NCI-H748 treated with DMSO at 0.1 percent for 48 hours (cell line): Measurements from ENCODE around the gene TRERF1.

Source experiments
- DNase-seq: peaks from one replicate; lab custom pipeline; 2025; lab: John Stamatoyannopoulos, UW

Gene TRERF1

DNA sequence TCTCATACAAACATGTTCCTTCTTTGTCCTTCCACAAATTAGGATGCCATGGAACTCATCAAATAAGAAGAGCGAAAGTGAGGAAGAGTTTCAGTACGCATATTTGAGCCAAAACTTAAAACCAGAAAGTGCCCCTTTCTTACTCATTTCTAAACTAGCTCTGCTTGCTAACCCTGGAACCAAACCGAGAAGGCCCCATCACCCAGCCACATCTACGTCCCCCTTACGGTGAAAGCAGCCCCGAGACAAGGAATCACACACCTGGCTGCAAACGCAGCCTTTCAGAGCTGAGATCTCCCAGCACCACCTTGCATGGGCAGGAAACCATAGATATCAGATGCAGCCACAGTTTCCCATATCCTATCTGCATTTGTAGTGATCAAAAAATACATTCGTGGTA lies 28.5 kb downstream of the TRERF1 start:
- no peak for DNase-seq

DNA sequence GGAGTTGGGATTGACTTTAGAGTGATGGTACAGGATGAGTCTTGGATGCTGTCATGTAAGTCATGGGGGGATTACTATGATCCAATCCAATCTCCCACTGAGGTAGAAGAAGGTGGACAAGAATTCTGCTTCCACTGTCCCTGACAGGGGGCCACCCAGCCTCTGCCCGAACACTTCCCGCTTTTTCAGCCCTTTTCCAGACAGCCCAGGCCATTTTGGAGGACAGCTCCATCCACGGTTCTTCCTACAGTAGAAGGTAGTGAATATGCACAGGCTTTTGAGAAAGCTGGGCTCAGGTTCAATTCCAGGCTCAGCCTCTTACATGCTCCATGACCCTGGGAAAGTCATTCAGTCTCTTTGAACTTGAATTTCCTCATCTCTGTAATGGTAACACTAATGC lies 31.0 kb downstream of the TRERF1 start:
- DNase-seq = no peak

DNA sequence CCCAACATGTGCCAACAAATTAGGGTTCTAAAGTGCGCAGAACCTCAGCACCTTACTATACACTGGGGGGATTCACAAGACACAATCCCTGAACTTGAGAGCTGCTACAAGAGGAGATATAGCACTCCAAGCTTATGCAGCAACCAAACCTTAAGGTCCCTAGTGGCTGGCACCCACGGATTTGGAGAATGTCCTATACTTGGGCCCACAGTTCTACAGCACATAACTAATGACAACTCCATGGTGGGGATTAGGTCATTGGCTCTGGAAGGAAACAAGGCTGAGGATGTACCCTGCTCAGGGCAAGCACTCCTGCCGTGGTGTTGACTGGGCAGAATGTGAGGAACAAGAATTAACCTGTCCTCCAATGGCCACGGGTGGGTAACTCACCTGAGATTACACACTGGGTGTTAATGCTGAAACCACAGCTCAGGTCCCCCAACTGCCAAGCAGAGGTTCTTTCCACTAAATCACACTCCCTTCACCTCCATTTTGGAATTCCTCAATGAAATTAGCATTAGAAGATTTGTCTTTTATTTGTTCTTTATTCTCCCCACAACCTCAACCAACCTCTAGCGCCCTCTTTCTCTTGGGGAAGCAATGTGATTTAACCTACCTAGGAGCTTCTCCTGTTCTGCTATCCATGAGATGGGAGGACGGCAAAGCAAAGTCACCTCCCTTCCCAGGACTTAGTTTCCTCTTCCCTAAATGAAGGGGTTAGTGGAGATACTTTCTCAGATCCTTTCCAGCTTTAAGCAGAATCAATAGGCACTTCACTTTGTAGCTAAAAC lies 32.0 kb downstream of the TRERF1 start:
- DNase-seq = no peak

DNA sequence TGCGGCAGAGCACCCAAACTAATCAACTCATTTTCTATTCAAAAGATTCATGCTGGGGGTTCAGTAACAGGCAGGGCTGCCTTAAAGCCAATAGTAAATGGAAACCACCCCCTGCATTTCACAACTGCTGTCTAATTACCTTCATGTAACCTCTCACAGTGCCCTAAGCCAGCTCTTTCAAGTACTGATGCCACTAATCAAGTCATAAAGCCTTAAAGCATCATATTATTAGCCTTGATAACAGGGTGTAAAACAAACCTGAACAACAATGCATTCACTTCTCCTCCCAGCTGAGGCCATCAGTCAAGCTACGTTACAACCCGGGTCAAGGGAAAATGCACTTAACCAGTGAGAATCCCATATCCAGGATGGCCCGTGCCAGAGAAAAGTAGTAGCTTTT lies 33.0 kb downstream of the TRERF1 start:
- DNase-seq = no peak

DNA sequence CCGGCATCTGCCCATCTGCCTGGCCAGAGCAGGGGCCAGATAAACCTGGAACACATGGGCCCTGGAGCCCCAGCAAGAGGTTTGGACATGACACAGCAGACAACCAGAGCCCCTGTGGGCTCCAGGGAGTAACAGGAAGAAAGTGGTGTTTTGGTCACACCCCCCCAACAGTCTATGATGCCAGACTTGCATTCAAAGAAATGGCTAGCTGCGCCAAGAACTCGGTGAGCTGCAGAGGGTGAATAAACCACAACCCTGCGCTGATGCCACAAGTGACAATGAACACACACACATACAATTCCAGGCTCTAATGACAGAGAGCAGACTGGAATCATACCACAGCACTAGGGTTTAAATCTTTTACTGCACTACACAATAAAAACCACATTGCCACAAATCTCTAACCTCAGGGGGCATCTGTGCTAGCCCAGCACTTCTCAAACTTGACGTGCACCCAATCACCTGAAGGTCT lies 34.0 kb downstream of the TRERF1 start:
- no peak for DNase-seq

DNA sequence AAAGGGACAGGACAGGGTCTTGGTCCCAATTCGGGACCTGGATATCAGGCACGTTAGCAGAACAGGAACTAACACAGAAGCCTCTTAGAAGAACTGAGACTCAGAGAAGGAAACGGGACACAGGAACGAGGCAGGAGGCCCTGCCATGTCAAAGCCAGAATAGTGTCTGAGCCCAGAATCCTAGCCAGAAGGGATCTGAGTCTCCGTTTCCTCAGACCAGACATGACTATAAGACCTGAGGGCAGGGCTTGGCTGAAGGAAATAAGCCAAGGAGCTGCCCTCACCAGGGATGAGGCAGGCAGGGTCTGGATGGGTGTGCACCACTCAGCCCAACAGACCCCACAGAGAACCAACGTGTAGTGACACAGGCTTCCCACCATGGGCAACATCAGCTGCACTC lies 40.3 kb downstream of the TRERF1 start:
- DNase-seq = no peak

DNA sequence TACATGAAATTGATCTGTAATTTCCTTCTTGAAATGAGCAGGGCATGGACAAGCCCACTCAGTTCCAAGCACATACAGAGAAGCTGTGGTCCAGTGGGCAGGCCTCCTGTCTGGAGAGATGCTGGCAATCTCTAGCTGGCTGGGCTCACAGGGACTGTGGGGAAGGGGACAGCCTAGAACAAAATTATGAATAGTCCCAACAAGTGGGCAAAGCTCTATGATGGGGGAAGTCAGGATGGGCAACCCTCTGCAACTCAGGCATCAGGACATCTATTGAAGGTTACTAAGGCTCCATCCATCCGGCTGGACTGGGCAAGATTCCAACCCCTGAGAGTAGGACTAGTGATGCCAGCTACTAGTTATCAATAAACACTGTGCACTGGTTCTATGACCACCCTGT lies 40.9 kb downstream of the TRERF1 start:
- DNase-seq = no peak

DNA sequence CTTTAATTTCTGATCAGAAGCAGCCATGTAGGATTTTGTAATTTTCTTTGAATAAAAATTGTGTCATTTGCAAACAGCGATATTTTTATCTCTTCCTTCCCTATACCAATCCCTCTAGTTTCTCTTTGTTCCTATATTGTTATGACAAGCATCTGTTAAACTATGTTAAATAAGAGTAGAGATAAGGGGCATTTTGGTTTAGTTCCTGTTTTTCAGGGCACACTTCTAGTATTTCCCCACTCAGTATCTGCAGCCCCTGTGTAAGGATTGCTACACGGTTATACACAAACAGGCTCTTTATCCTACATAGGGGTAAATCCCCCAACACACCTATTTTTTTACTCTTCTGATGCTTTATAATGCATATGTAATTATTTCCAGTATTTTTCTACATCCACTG lies 42.1 kb downstream of the TRERF1 start:
- no peak for DNase-seq

DNA sequence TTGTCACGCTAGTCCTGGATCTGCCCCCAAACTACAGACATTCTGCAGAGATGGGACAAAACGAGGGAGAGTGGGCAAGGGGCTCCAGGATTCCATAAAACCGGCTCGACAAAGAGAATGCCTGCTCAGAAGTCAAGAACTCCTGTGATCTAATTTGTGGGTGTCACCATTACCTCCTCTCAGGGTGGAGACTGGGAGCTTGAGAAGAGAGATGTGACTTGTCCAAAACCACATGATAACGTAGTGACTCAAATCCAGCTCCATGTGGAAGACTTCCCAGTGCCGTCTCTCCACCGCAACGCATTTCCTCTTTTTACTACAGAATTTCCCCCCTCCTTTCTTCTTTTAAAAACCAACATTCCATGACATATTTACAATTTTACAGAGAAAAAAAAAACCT lies 44.3 kb downstream of the TRERF1 start:
- DNase-seq = no peak

DNA sequence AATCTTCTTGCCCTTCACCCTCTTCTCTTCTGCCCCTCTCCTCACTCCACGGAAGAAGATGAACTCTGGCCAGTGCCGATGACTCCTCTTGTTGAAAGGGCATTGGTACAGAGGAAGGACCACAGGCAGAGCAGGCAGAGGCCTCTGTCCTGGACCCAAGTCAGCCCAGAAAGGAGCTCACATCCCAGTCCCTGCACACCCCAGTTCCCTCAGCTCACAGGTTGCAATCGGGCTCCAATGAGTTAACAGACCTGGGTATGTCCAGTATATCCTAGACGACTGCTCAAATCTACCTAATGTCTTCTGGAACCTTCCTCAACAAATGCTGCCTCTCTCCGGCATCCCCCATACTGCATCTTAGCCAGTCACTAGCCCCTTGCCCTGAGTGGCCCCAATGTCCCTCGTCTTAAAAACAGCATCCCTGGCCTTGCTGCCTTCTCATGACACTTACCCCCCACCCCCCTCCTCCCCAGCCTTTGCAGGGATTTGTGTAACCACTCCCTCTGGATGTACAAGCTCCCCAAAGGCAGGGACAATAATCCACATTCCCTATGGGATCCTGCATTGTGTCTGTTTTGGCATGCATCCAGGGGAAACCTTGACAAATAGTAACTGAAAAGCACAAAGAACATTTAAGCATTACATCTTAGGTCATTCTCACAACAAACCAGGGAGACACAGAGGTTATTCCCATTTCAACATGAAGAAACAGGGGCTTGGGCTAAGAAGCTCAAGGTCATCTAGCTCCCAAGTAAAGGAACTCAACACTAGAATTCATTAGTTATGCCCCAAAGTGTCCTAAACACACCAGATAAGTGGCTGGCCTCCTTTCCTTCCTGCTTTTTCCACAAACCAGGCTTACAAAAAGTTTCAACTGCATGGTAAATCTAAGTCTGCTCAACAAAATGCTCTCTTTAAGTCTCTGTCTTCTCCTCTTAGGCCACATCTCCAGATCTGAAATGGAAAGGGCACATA lies 45.1 kb downstream of the TRERF1 start:
- DNase-seq = no peak

DNA sequence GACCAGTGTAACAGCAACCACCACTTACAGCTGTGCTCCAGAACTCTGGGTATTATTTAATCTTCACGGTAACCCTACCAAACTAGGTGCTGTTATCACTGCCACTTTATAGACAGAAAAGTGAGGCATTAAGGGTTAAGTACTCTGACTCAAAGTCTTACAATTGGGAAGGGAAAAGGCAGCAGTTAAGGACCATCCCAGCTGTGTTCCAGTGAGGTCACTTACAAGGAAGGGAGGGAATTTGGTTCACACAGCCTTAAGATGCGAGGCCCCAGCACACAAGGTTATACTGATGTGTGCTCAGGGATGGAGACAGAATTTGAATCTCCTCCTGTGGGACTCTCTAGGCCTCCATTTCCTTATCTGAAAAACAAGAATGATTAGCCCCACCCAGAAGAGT lies 46.7 kb downstream of the TRERF1 start:
- no peak for DNase-seq

DNA sequence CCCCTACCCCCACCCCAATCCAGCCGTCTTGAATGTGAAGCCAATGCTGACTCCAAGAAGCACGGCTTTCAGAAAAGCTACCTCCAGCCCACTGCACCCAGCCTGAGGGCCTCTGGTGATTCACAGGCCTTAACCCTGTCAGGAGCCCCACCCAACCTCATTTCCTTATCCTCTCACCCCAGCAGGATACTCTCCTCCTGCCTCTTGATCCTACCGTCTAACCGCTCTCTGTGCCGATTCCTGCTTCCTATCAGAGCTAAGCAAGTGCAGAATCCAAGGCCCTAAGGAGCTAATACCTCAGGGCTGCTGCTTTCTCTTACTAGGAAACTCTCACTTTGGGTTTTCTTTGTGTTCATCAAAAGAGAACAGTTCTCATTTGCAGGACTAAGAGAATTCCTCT lies 47.2 kb downstream of the TRERF1 start:
- DNase-seq = no peak

DNA sequence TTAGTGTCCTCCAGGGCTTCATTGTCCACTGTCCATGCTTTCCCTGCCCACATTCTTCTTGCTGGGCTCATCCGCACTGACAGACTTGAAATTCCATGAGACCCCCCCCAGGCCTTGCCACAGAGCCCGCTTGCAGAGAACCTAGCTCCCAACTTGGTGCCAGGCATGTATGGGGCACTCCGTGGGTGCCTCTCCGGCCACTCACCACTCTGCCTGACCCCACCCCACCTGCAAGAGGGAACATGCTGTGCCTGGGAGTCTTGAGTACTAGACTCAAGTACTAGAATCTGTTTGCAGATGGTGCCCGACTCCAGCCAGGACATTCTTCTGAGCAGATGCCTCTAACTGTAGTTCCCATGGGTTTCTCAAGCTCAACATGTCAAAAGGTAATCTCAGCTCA lies 47.9 kb downstream of the TRERF1 start:
- no peak for DNase-seq

DNA sequence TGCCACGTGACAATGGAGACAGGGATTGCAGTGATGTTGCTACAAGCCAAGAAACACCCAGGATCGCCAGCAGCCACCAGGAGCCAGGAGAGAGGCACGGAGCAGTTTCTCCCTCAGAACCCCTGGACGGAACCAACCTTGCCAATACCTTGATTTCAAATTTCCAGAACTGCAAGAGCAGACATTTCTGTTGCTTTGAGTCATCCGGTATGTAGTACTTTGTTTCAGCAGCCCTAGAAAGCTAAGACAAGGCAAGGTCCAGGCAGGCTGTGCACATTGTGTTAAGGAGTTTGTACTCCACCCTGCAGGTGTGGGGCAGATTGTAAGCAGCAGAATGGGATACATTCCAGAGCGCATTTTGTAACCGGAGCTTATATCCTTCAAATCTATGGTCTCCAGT lies 48.3 kb downstream of the TRERF1 start:
- no peak for DNase-seq

DNA sequence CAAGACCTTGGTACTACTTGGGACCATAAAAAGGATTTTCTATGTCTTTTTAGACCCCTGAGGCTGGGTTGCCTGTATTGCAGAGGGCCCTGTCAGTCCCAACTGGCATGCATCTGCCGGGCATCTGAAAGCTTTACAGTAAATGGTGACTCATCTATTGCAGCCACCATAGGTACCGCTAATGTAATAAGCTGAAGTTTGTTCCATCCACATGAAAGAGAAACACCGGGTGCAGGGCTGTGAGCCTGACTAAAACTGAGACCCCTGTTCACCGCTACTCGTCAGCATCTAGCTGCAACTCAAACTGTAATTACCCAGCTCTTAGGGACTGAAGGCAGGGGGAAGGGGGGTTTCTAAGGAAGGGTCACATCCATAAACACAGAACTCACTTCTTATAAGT lies 49.5 kb downstream of the TRERF1 start:
- DNase-seq = no peak

DNA sequence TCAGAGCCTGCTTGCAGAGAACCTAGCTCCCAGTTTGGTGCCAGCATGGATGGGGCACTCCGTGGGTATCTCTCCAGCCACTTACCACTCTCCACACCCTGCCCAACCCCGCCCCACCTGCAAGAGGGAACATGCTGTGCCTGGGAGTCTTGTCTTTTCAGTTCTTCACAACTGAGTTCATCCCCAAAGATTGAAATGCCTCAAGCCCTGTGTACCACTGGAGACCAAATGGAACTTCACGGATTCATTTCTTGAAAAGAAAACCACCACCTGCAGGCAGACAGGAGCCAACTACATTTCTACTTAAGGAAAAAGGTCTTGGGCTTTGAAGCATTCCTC lies 50.1 kb downstream of the TRERF1 start:
- no peak for DNase-seq

DNA sequence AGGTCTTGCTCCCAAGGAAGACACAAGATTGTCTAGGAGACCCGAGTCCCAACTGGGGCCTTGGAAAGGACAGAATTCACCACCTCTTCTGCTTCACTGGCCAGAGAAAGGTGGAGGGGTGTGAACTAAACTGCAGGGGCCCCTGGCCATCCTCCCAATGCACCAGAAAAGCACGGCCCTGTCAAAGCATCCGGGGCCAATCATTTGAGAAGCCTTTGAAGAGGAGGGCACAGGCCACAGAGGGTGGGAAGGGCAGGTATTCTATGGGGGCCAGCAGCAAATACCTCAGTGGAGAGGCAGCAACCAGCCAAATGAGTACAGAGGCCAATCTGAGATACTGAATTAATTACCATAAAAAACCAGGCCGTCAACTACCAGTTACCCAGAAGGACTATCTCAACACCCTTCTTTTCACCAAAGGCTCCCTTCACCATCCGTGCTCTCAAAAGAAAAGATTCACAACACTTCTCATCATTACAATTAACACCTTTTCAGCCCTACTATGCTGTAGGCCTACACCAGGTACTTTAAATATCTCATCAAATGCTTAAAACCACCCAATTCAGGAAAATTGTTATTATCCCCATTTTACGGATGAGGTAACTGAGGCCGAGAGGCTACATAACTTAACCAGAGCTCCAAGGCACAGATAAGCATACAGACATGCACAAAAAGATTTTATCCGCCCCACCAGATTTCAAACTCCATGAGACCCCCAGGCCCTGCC lies 50.7 kb downstream of the TRERF1 start:
- no peak for DNase-seq

DNA sequence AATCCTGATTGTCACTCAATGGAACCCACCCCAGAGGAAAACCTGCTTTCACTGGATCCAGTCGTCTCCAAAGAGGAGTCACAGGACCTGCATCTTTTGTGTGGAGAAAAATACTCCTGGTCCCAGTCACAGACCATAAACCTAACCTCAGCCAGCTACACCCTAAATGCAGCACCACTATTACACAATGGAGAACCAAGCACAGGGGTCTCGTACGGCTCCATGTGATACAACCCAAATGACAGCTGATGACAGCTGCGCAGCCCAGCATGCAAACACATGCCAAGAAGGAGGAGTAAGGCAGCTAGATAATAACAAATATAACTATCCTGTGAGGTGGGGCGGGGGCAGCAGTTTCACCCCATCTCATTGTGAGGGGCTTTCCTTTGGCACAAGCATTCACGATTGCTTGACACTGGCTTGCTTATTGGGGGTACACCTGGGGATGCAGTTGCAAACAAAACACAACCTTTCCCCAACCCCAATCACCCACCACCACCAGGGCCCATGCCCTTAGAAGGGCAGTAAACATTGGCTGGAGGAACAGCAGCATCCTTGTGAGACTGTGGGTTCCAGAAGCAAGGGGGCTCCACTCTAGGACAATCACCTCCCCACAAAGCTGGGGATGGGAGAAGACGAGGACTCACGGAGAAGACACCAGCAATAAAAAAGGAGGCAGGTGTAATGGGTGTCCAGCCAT lies 51.5 kb downstream of the TRERF1 start:
- DNase-seq = no peak

DNA sequence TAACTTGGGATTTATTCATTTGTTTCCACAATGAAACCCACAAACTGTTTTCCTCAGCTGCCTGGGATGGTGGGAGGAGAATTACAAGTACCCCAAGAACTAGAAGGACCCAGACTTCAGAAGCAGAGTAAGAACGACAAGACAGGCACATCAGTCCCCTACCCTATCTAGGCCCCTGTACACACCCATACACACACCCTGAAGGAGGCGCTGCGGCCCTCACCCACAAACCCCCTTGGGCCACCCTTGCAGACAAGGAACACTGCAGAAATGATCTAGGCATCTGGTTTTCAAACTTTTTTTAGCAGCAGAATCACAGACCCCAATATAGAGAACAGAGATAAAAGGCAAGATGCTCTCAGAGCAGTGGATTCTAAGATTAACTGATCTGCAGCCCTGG lies 55.0 kb downstream of the TRERF1 start:
- DNase-seq = no peak

DNA sequence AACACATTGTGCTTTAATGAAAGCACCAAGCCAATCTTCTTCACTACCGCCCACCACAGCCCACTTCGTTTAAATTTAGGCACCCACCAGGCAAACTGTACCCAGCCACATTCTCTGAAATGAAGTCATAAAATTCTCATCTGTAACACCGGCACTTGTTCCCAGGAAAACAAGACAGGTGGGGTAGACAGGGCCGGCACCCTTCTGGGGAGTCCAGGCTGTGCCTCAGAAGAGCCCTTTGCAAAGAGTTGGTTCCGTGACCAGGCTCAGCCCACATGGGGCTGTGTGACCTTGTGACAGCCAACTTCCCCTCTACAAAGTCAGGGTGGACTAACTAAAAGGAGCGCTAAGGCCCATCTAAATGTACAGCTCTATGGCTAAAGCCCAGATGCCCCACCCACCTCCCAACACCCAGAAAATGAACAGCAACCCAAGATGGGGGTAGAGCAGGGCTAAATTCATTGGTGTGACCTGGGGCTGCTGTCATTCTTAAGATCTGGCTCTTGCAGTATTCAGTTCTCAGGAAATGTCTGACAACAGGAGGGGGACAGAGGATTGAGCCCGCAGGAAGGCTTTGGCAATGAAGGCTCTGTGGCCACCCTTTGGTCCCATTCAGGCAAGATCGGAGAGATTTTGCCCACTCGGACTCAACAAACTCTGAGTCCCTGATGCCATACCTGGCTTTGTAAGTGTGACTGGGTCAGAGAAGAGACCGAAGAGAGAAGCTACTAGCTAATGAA lies 56.7 kb downstream of the TRERF1 start:
- no peak for DNase-seq

DNA sequence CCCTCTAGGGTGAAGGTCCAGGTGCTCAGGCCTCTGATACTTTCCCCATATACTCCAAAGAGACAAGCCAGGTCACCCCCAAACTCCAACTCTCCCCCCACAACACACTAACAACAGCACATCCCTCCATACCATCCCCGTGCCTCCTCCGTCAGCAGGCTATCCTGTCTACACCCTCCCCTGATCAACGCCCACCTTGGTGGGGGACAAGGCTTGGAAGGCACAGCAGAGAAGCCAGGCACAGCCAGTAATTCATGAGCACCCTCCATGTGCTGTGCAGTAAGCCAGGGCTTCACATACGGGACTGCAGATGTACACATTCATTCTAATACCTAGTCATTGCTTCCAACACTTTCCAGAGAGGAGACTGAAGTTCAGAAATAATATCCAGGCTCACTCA lies 57.6 kb downstream of the TRERF1 start:
- no peak for DNase-seq
